T follicular helper cell (primary cell): ENCODE measurements around the gene CT47B1.
"Not testable (repeated sequence)": the region's sequence is repeated elsewhere in the genome, so short reads cannot be mapped to it uniquely, and the experiment has no call there.

Experiments used
- DNase-seq: peaks from one replicate; pipeline ENCODE4 v3.0.0-alpha.2; 2020; ENCODE audit warnings: low read depth
- total RNA-seq, 2 experiments: gene quantifications; one replicate each; lab custom pipeline; 2026; lab: John Stamatoyannopoulos, UW

The CT47B1 gene
- total RNA-seq: 0 reads per million in 2 experiments

DNA sequence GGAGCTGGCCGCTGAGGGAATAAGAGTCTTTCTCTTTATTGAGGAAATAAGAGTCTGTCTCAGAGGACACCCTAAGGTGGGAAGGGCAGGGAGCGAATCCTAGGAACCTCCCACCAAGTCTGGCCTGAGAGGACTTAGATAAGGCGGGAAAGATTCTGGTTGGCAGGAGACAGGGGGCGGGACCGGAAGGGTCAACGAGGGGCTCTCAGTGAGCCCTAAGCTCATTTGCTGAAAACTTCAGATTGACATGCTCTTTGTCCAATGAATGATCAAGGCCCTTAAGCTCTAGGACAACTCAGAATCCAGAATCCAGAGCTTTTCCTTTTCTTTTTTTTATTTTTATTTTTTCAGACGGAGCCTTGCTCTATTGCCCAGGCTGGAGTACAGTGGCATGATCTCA is at the start of gene CT47B1:
CT47B1 (minus strand) TSS at position 101 of the 400 bp plus-strand sequence. CDS start 196 bp downstream, outside the sequence.
- not testable (repeated sequence) for DNase-seq

DNA sequence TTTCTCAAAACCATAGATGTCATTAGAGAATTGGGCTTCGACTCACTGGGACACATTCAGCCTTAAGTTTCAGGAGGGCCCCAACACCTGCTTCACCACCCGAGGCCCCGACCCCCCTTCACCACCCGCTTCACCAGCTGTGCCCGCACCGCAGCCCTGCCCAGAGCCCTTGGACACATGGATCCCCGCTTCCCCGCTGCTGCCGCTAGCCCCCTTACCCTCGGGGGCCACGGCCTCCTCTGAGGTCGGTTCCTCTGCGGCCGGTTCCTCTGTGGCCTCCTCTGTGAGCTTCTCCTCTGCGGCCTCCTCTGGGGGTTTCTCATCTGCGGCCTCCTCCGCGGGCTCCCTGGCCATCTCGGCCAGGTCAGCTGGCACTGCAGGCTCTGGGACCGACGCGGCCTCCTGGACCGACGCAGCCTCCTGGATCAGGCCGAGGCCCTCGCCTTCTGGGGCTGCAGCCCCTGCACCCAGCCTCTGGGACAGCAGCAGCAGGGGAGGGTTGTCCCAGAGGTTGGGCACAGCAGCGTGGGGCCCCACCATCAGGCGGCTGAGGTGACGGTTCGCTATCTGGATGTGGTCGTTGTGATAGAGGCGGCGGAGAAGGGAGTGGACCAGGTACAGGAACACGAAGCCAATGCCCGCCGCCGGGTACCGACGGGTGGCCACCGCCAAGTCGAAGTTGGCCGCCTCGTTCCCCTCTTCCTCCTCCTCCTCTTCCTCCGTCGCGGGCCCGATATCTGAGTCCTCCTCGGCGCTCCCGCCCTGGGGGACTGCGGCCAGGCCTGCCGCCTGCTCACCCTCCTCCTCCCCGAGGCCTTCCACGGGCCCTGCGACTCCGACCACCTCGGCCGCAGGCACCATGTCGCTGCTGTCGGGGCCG is 748 bp downstream of the CT47B1 start:
- DNase-seq: no peak

GRCh38 chrX:120857240-120857639 is 18.4 kb downstream of the CT47B1 start:
- DNase-seq: no peak

GRCh38 chrX:120840827-120841226 is 34.8 kb downstream of the CT47B1 start:
- no peak for DNase-seq

- no peak for DNase-seq
Observed at GRCh38 chrX:120839491-120839890, 36.2 kb downstream of the CT47B1 start.

GRCh38 chrX:120827213-120827612 is 48.5 kb downstream of the CT47B1 start:
- DNase-seq: not testable (repeated sequence)

DNA sequence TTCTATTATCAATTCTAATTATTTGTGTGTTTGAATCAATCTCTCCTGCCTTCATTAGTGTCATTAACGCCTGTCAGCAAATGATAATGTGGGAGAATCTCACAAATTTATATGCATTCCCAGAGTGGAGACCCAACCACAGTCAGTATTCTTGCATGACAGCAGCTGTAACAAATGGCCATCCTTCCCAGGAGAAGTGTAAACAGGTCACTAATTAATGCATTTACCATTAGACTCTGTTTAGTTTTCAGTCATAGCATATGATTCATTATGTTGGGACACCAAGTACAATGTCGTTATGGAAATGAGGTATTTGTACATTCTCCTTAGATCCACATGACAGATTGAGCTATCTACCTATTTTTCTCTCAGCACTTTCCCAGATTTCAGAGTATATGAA is 50.5 kb downstream of the CT47B1 start:
- no peak for DNase-seq

DNA sequence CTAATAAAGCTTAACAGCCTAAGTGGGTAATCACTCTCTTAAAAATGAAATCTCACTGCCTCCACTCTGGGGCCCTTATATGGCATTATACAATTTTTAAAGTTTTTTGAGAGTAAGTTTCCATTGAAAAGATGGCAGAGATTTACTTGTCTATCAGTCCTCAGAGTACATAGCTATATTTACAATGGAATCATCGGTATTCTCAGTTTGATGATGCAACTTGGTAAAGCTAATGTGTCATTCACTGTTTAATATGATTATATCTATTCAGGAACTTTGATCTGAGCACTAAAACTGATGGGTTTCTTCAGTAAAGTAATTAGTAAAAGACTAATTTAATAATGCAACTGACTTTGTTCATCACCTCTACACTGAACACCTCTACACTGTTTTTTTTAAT is 51.6 kb downstream of the CT47B1 start:
- DNase-seq: no peak

GRCh38 chrX:120823556-120823955 is 52.1 kb downstream of the CT47B1 start:
- DNase-seq: no peak
